KMS-11 (cell line): ENCODE measurements around the gene ANKRD26.

Experiments
- H2AFZ ChIP-seq: fragments of 200-600 bp; sonication (generic); 2 replicates; pipeline ENCODE4 v1.6.1; 2016; ENCODE audit warnings: antibody characterized with exemption, mixed run types, low read depth
- H3K27ac ChIP-seq: fragments of 200-600 bp; sonication (generic); 2 replicates; pipeline ENCODE4 v1.6.1; 2016; ENCODE audit warnings: mild to moderate bottlenecking, mixed run types
- H3K27me3 ChIP-seq: fragments of 200-600 bp; sonication (generic); 2 replicates; pipeline ENCODE4 v1.6.1; 2017; ENCODE audit warnings: mild to moderate bottlenecking, low read depth, mixed run types, moderate library complexity; ENCODE audit not compliant: insufficient read depth
- H3K36me3 ChIP-seq: fragments of 200-600 bp; sonication (generic); 2 replicates; pipeline ENCODE4 v1.6.1; 2017; ENCODE audit warnings: mild to moderate bottlenecking, mixed run types; ENCODE audit not compliant: insufficient read depth
- H3K4me1 ChIP-seq: fragments of 200-600 bp; sonication (generic); 2 replicates; pipeline ENCODE4 v1.6.1; 2016; ENCODE audit warnings: mild to moderate bottlenecking, low read depth, mixed run types; ENCODE audit not compliant: poor library complexity, severe bottlenecking
- H3K4me2 ChIP-seq: fragments of 200-600 bp; sonication (generic); 2 replicates; pipeline ENCODE4 v1.7.0; 2016; ENCODE audit warnings: mild to moderate bottlenecking, mixed run types
- H3K4me3 ChIP-seq: fragments of 200-600 bp; sonication (generic); IDR thresholded peaks from 2 replicates; pipeline ENCODE4 v1.6.1; 2017; ENCODE audit warnings: low read depth, low read length, mixed read lengths; ENCODE audit not compliant: insufficient read depth
- H3K79me2 ChIP-seq: fragments of 200-600 bp; sonication (generic); 2 replicates; pipeline ENCODE4 v1.6.1; 2016; ENCODE audit warnings: low read depth, mixed run types; ENCODE audit not compliant: insufficient read depth
- H3K9ac ChIP-seq: fragments of 200-600 bp; sonication (generic); 2 replicates; pipeline ENCODE4 v1.6.1; 2016; ENCODE audit warnings: mild to moderate bottlenecking, mixed run types
- H4K20me1 ChIP-seq: fragments of 200-600 bp; sonication (generic); 2 replicates; pipeline ENCODE4 v1.6.1; 2016; ENCODE audit warnings: mild to moderate bottlenecking, mixed run types; ENCODE audit not compliant: insufficient read depth
- CTCF ChIP-seq: fragments of 200-600 bp; sonication (generic); conservative IDR thresholded peaks from 2 replicates; pipeline ENCODE4 v1.6.1; 2017; ENCODE audit warnings: low read depth, mild to moderate bottlenecking, antibody characterized with exemption, low read length, moderate library complexity, mixed read lengths

Gene ANKRD26

GRCh38 chr10:27099916-27100812 is at the start of gene ANKRD26:
Gene ANKRD26, minus strand, starts transcription at chr10:27100494. Its CDS starts 168 bp downstream, at chr10:27100326.
- Histone ChIP-seq H2AFZ (peak within 1 kb of the TSS; percentile 92), H3K9ac (peak within 1 kb of the TSS; percentile 78), H3K27me3 (no peaks in the 10 kb centered on the region), H3K36me3 (no peaks in the 10 kb centered on the region), H3K27ac (peak within 1 kb of the TSS; percentile 77), H4K20me1 (no peaks in the 10 kb centered on the region), H3K4me3 (peak within 1 kb of the TSS; percentile 32), H3K79me2 (peaks cover 8% of the 10 kb centered on the region), H3K4me2 (peak within 1 kb of the TSS; percentile 85), H3K4me1 (peaks cover 7% of the 10 kb centered on the region)
- TF ChIP-seq CTCF = no peak

GRCh38 chr10:27147701-27148100 is 47.4 kb upstream of the ANKRD26 start:
- no peak overlapping the region for H3K27ac ChIP-seq
- peaks cover 20% of the 10 kb centered on the region for H4K20me1 ChIP-seq
- no peak for TF ChIP-seq CTCF
- peaks cover 16% of the 10 kb centered on the region; the same call in 1 of the 2 replicates for H3K36me3 ChIP-seq
- no peak overlapping the region for H3K4me3 ChIP-seq
- H3K9ac ChIP-seq = no peak overlapping the region
- peaks cover 81% of the 10 kb centered on the region for H3K79me2 ChIP-seq
- no peak overlapping the region for H3K4me2 ChIP-seq
- H3K27me3 ChIP-seq = no peaks in the 10 kb centered on the region
- peaks cover 31% of the 10 kb centered on the region for H3K4me1 ChIP-seq
- no peak overlapping the region for H2AFZ ChIP-seq

GRCh38 chr10:27145937-27146336 is 45.6 kb upstream of the ANKRD26 start:
- peaks cover 16% of the 10 kb centered on the region for H3K4me1 ChIP-seq
- H3K27ac ChIP-seq = no peak overlapping the region
- no peaks in the 10 kb centered on the region for H3K27me3 ChIP-seq
- peaks cover 12% of the 10 kb centered on the region; the same call in 1 of the 2 replicates for H3K36me3 ChIP-seq
- no peak overlapping the region for H3K9ac ChIP-seq
- H3K4me3 ChIP-seq = no peak overlapping the region
- TF ChIP-seq CTCF = no peak
- H3K79me2 ChIP-seq = peaks cover 63% of the 10 kb centered on the region
- H2AFZ ChIP-seq = no peak overlapping the region
- H3K4me2 ChIP-seq = no peak overlapping the region
- H4K20me1 ChIP-seq = peaks cover 7% of the 10 kb centered on the region

GRCh38 chr10:27143686-27144085 is 43.4 kb upstream of the ANKRD26 start:
- Histone ChIP-seq H3K4me1 (peaks cover 10% of the 10 kb centered on the region), H3K9ac (no peak overlapping the region), H3K36me3 (peaks cover 15% of the 10 kb centered on the region; the same call in 1 of the 2 replicates), H3K4me2 (no peak overlapping the region), H3K79me2 (peaks cover 40% of the 10 kb centered on the region), H3K27me3 (no peaks in the 10 kb centered on the region), H4K20me1 (peaks cover 4% of the 10 kb centered on the region; the same call in 1 of the 2 replicates), H2AFZ (no peak overlapping the region), H3K27ac (no peak overlapping the region), H3K4me3 (no peak overlapping the region)
- no peak for TF ChIP-seq CTCF
